ENCODE measurements around the gene PIGP. TPM values are rescaled to one million over a fixed set of nuclear protein-coding genes. Genes with fewer than 3 reads are reported as not detected.

The PIGP gene
- total and polyA plus RNA-seq, 10 of the 15 experiments (the other 5 are each of a cell fraction or from before 2014, with no cell fraction given), result 17.0 to 65.0 (median 29.5) TPM

GRCh38 chr21:37072988-37073416, at the start of gene PIGP, which contains the start of gene TTC3 (continued):
- no peak for TF ChIP-seq SP1 (IDR thresholded peaks at IDR 0.05; ENCODE audit: low read depth, low read length)
- no peak for TF ChIP-seq ZBTB4 (CRISPR knock-in tag; IDR thresholded peaks at IDR 0.05)
- TF ChIP-seq CREB1 (IDR thresholded peaks at IDR 0.05; ENCODE audit: low read depth), result peak; percentile 68; the same call in 1 of the 2 replicates
- TF ChIP-seq HDAC6 (IDR thresholded peaks at IDR 0.05; ENCODE audit: unreplicated experiment), result no peak
- no peak for TF ChIP-seq ATF7 (IDR thresholded peaks at IDR 0.05; ENCODE audit: low read depth)
- TF ChIP-seq ZZZ3 (IDR thresholded peaks at IDR 0.05; ENCODE audit: control insufficient read depth, insufficient read length, low read depth), result no peak
- peak; percentile 43 to 88; a peak in 3 of 4 replicates for TF ChIP-seq BHLHE40 (IDR thresholded peaks at IDR 0.05; ENCODE audit: borderline replicate concordance in 1 of 2, low read depth in 2 of 2, low read length in 1 of 2)
- no peak for TF ChIP-seq PKNOX1 (IDR thresholded peaks at IDR 0.05)
- TF ChIP-seq ESRRA (IDR thresholded peaks at IDR 0.05; ENCODE audit: low read length), result no peak
- TF ChIP-seq ETV6 (conservative IDR thresholded peaks at IDR 0.05 in 1 of 2, IDR thresholded peaks at IDR 0.05 in 1 of 2; ENCODE audit: borderline replicate concordance in 1 of 2, low read depth in 1 of 2), result no peak
- TF ChIP-seq MAX (IDR thresholded peaks at IDR 0.05; ENCODE audit: low read depth, low read length), result peak; percentile 56; the same call in 1 of the 2 replicates
- TF ChIP-seq KLF5 (IDR thresholded peaks at IDR 0.05; ENCODE audit: partially characterized antibody), result no peak
- TF ChIP-seq SKIL (IDR thresholded peaks at IDR 0.05; ENCODE audit: low read depth, poor library complexity, severe bottlenecking), result no peak
- peak; percentile 87 for TF ChIP-seq POLR2A (IDR thresholded peaks at IDR 0.05; ENCODE audit: low read depth, low read length)
- TF ChIP-seq CHD4 (IDR thresholded peaks at IDR 0.05), result no peak
- 0 out of 2 replicates have a peak, but pooled peaks have one; percentile 13 for TF ChIP-seq ZNF24 (IDR thresholded peaks at IDR 0.05)
- TF ChIP-seq PAX8 (IDR thresholded peaks at IDR 0.05), result no peak
- TF ChIP-seq ZBTB11 (CRISPR knock-in tag; IDR thresholded peaks at IDR 0.05), result no peak
- TF ChIP-seq RUNX3 (IDR thresholded peaks at IDR 0.05; ENCODE audit: low read length), result no peak
- no peak for TF ChIP-seq GATAD2B (conservative IDR thresholded peaks at IDR 0.05; ENCODE audit: low read depth)
